ENCODE measurements around the gene FMNL3. TPM values are rescaled to one million over a fixed set of nuclear protein-coding genes. Genes with fewer than 3 reads are reported as not detected.
"Not testable (repeated sequence)": the region's sequence is repeated elsewhere in the genome, so short reads cannot be mapped to it uniquely, and the experiment has no call there.

The FMNL3 gene
- total RNA-seq, 1 experiment from 2014 or later: 1.0 TPM

GRCh38 chr12:49605539-49605938 lies 101.7 kb downstream of the FMNL3 start, which contains the start of gene FAM186B:
Gene FAM186B (minus strand): TSS chr12:49605639. CDS start chr12:49605477, 162 bp downstream.
- DNase-seq (ENCODE audit: low spot score): not testable (repeated sequence)

GRCh38 chr12:49604856-49605255 lies 102.3 kb downstream of the FMNL3 start:
- DNase-seq (ENCODE audit: low spot score): no peak

DNA sequence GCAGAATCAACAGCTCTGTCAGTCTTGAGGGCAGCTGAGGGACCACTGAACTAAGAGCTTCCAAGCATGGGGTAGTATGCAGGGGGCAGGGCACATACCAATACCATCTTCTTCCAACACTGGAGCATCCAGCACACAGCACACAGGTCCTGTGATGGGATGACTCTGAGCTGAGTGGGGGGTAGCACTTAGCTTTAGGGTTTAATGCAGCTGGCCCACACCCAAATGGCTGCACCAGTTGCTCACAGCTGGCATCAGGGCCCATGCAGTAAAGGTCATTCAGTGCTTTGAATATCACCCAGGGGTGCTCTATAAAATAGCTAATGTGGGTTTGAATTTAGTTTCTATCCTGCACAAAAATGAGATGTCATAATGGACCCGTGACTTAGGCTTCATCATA lies 103.5 kb downstream of the FMNL3 start:
- DNase-seq (ENCODE audit: low spot score): no peak

GRCh38 chr12:49599961-49600360 lies 107.2 kb downstream of the FMNL3 start:
- no peak for DNase-seq (ENCODE audit: low spot score)

GRCh38 chr12:49598527-49598926 lies 108.7 kb downstream of the FMNL3 start:
- DNase-seq (ENCODE audit: low spot score): no peak

- DNase-seq (ENCODE audit: low spot score): no peak
These were observed 118.3 kb downstream of the FMNL3 start for GRCh38 chr12:49588721-49589516.

- no peak for DNase-seq (ENCODE audit: low spot score)
These were observed 118.9 kb downstream of the FMNL3 start for GRCh38 chr12:49588281-49588680.

- no peak for DNase-seq (ENCODE audit: low spot score)
These were observed 119.9 kb downstream of the FMNL3 start for GRCh38 chr12:49587174-49587908.

Small RNA genes within 50 kb of the gene (small RNA-seq; reads per million reads assigned to genes)
- gene AC020612.2 (not detected), gene HIGD1AP9 (not detected), gene POLR2KP1 (not detected), gene RNU6-834P (not detected)

Other genes with a start within 250 kb of the FMNL3 start
- gene KCNH3, start 168.4 kb downstream of the FMNL3 start, total RNA-seq (2014; rRNA removed; shearing (Covaris generic)): 0.36 TPM in 1 of 2 replicates, not detected in the other
- gene MCRS1, start 139.3 kb downstream of the FMNL3 start, total RNA-seq (2014; rRNA removed; shearing (Covaris generic)): 124 and 130 TPM in 2 replicates
- 0.03 and 0.23 TPM in 2 replicates for gene FAM186B, start 101.8 kb downstream of the FMNL3 start, total RNA-seq (2014; rRNA removed; shearing (Covaris generic))
- gene PRPF40B, start 83.8 kb downstream of the FMNL3 start, total RNA-seq (2014; rRNA removed; shearing (Covaris generic)): 6.4 and 12.3 TPM in 2 replicates
- 409 and 478 TPM in 2 replicates for gene TMBIM6, start 34.2 kb upstream of the FMNL3 start, total RNA-seq (2014; rRNA removed; shearing (Covaris generic))
- gene NCKAP5L, start 121.0 kb upstream of the FMNL3 start, total RNA-seq (2014; rRNA removed; shearing (Covaris generic)): 16.4 and 19.3 TPM in 2 replicates
- 2.5 and 2.9 TPM in 2 replicates for gene BCDIN3D, start 135.7 kb upstream of the FMNL3 start, total RNA-seq (2014; rRNA removed; shearing (Covaris generic))
- gene FAIM2, start 196.5 kb upstream of the FMNL3 start, total RNA-seq (2014; rRNA removed; shearing (Covaris generic)): 0.58 and 0.63 TPM in 2 replicates
- gene AQP2, start 243.3 kb upstream of the FMNL3 start, total RNA-seq (2014; rRNA removed; shearing (Covaris generic)): 0.10 and 0.21 TPM in 2 replicates

Measured in HT-29 (cell line).